ENCODE results near the gene TREX2. TPM values are rescaled to one million over a fixed set of nuclear protein-coding genes. Genes with fewer than 3 reads are reported as not detected.

TREX2 gene, protein sequence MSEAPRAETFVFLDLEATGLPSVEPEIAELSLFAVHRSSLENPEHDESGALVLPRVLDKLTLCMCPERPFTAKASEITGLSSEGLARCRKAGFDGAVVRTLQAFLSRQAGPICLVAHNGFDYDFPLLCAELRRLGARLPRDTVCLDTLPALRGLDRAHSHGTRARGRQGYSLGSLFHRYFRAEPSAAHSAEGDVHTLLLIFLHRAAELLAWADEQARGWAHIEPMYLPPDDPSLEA
- total RNA-seq, result 1 to 10 TPM; 2.4 to 6.3 (median 5.4) TPM
- 1.7 TPM for total RNA-seq (2013)
- total RNA-seq, result 1.1 to 5.5 (median 2.5) reads per million in 29 experiments

DNA sequence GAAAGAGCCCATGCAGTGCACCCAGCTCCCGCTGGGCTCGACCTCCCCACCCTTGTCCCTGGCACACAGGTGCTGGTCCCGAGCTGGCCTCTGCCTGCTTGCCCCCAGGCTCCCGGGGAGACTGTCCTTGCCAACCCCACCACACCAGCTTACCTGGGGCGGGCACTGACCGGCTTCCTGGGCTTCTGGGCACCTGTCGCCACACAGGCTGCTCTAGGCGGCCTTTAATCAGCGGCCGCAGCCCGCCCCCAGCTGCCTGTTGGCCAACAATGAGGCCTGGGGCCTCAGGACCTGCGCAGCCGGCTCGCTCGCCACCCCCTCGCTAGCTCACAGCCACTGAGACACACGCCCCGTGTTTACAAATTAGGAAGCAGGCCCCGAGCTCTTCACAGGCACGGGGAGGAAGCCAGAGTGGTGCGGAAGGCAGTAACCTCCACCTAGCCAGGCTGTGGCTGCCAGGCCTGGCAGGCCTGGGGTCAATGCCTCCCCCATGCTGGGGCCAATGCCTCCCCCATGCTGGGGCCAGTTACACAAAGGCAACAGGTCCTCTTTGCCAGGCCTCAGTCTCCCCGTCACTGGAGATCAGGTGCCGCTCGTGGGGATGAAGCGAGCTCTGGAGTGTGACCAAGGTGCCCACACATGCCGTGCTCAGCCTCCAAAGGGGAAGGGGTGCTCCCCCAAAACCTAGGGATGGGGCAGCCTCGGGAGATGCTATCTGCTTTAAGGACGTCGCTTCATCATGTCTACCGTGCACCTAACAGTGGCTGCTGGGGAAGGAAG is at the start of gene TREX2:
TREX2 (minus strand) TSS at position 201 of the 780 bp plus-strand sequence. CDS start 626 bp downstream, outside the sequence.
- WGBS (ENCODE audit: insufficient coverage), result 88% methylated on average over 14 of the region's 30 CpGs
- no peak within 1 kb of the TSS for H3K4me3 ChIP-seq (ENCODE audit: control insufficient read depth in 1 of 2, extremely low read depth in 1 of 2, low read length in 1 of 2)
- no peaks in the 10 kb centered on the region for H3K27me3 Mint-ChIP-seq
- DNase-seq (no peak), ATAC-seq (replicated peaks in 1 of 4) (no peak)
- peaks cover 5% of the 10 kb centered on the region for H3K36me3 Mint-ChIP-seq
- H3K9me3 ChIP-seq, result no peaks in the 10 kb centered on the region
- H3K4me1 ChIP-seq (ENCODE audit: control insufficient read depth in 1 of 2, extremely low read depth in 1 of 2, insufficient read depth in 2 of 2, low read length in 2 of 2), result no peaks in the 10 kb centered on the region
- H3K4me3 Mint-ChIP-seq, result no peak within 1 kb of the TSS
- CTCF ChIA-PET, result no interaction called here
- H3K27ac ChIP-seq (ENCODE audit: low read length), result no peak within 1 kb of the TSS
- POLR2A ChIA-PET, result no interaction called here
- peaks cover 2 to 4% of the 10 kb centered on the region in 2 donors for H3K36me3 ChIP-seq (ENCODE audit: control insufficient read depth in 2 of 2, extremely low read depth in 1 of 2, insufficient read depth in 1 of 2, low read length in 1 of 2)
- no peaks in the 10 kb centered on the region for H3K4me1 Mint-ChIP-seq
- no peaks in the 10 kb centered on the region for H3K9me3 Mint-ChIP-seq
- no peaks in the 10 kb centered on the region for H3K27me3 ChIP-seq (replicated peaks in 1 of 2; ENCODE audit: control insufficient read depth in 2 of 2, extremely low read depth in 1 of 2, insufficient read depth in 2 of 2, low read length in 1 of 2)
- H3K27ac Mint-ChIP-seq, result no peak within 1 kb of the TSS

DNA sequence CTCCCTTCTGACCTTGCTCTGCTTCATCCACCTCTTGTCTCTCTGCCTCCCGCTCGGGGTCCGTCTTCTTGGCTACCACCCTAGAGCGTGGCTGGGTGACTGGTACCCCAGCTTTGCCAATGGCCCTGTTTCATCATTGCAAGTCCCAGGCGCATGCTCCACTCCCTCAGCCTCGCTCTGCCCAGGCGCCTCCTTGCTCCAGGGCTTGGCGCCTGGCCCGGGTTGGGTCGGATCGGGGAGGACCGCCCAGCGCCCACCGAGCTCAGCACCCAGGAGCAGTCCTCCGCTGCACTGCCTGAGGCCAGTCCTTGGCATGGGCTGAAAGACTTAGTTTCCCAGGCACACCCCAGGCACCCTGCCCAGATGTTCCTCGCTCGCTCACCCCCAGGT is 49.5 kb upstream of the TREX2 start:
- ChIA-PET CTCF (no interaction called here), POLR2A (no interaction called here)
- Mint-ChIP-seq H3K27ac (no peak overlapping the region), H3K36me3 (no peaks in the 10 kb centered on the region), H3K4me1 (no peaks in the 10 kb centered on the region), H3K4me3 (peak overlapping the region in 1 of 3 donors; percentile 17), H3K9me3 (no peaks in the 10 kb centered on the region), H3K27me3 (peaks cover 4 to 6% of the 10 kb centered on the region in 2 donors)
- no peak overlapping the region for H3K4me3 ChIP-seq (ENCODE audit: control insufficient read depth in 1 of 2, extremely low read depth in 1 of 2, low read length in 1 of 2)
- 48% methylated on average over 14 of the region's 17 CpGs for WGBS (ENCODE audit: insufficient coverage)
- DNase-seq, result no peak
- no peaks in the 10 kb centered on the region for H3K36me3 ChIP-seq (ENCODE audit: control insufficient read depth in 2 of 2, extremely low read depth in 1 of 2, insufficient read depth in 1 of 2, low read length in 1 of 2)
- peaks cover 0 to 3% of the 10 kb centered on the region in 2 experiments for H3K4me1 ChIP-seq (ENCODE audit: control insufficient read depth in 1 of 2, extremely low read depth in 1 of 2, insufficient read depth in 2 of 2, low read length in 2 of 2)
- H3K9me3 ChIP-seq, result no peaks in the 10 kb centered on the region
- ATAC-seq (replicated peaks in 1 of 4), result no peak
- no peak overlapping the region for H3K27ac ChIP-seq (ENCODE audit: low read length)
- peaks cover 0 to 21% of the 10 kb centered on the region in 2 experiments for H3K27me3 ChIP-seq (replicated peaks in 1 of 2; ENCODE audit: control insufficient read depth in 2 of 2, extremely low read depth in 1 of 2, insufficient read depth in 2 of 2, low read length in 1 of 2)

DNA sequence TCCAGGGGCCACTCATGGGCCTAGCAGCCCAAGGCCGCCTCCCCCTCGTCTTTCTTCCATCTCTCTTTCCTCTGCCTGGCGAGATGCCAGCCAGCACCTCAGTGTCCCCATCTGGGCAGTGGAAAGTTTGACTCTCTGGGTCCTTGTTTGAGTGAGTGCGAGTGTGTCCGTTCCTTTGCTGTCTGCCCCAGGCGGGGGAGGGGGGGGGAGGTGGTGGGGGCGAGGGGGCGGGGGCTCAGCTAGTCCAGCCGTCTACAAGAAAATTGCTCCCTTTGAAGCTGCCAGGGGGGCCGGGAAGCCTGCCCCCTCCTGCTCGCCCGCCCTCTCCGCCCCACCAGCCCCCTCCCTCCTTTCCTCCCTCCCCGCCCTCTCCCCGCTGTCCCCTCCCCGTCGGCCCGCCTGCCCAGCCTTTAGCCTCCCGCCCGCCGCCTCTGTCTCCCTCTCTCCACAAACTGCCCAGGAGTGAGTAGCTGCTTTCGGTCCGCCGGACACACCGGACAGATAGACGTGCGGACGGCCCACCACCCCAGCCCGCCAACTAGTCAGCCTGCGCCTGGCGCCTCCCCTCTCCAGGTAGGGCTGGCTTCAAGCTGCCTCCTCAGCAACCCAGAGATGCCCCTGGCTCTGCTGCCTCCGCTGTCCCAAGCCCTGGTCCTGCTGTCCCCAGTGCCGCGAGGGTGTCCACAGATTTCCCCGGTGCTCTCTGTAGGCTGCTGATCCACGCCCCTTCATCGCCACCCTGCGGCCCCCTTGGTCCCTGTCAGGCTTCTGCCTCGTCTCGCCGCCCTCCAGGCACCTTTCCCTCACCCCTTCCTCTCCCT is 48.9 kb upstream of the TREX2 start, which contains the start of gene BGN:
BGN (plus strand) TSS at position 440 of the 821 bp plus-strand sequence. CDS start 9,652 bp downstream, outside the sequence.
- Histone ChIP-seq H3K4me3 (ENCODE audit: control insufficient read depth in 1 of 2, extremely low read depth in 1 of 2, low read length in 1 of 2) (no peak within 1 kb of the TSS), H3K4me1 (ENCODE audit: control insufficient read depth in 1 of 2, extremely low read depth in 1 of 2, insufficient read depth in 2 of 2, low read length in 2 of 2) (peaks cover 0 to 3% of the 10 kb centered on the region in 2 experiments), H3K27ac (ENCODE audit: low read length) (no peak within 1 kb of the TSS), H3K9me3 (no peaks in the 10 kb centered on the region), H3K27me3 (replicated peaks in 1 of 2; ENCODE audit: control insufficient read depth in 2 of 2, extremely low read depth in 1 of 2, insufficient read depth in 2 of 2, low read length in 1 of 2) (peaks cover 0 to 21% of the 10 kb centered on the region in 2 experiments), H3K36me3 (ENCODE audit: control insufficient read depth in 2 of 2, extremely low read depth in 1 of 2, insufficient read depth in 1 of 2, low read length in 1 of 2) (no peaks in the 10 kb centered on the region)
- ATAC-seq (replicated peaks in 1 of 4) (peak in 3 of 4 experiments; percentile 33 to 57 (median 36)), DNase-seq (peak in 6 of 35 experiments; percentile 5 to 33 (median 8))
- Mint-ChIP-seq H3K27me3 (peaks cover 4 to 6% of the 10 kb centered on the region in 2 donors), H3K36me3 (no peaks in the 10 kb centered on the region), H3K4me3 (peak within 1 kb of the TSS in 1 of 3 donors; percentile 17), H3K9me3 (no peaks in the 10 kb centered on the region), H3K4me1 (no peaks in the 10 kb centered on the region), H3K27ac (no peak within 1 kb of the TSS)
- 20% methylated on average over 20 of the region's 41 CpGs for WGBS (ENCODE audit: insufficient coverage)
- POLR2A ChIA-PET, result no interaction called here
- CTCF ChIA-PET, result no interaction called here

GRCh38 chrX:153494061-153494460 is 48.2 kb upstream of the TREX2 start:
- peaks cover 0 to 3% of the 10 kb centered on the region in 2 experiments for H3K4me1 ChIP-seq (ENCODE audit: control insufficient read depth in 1 of 2, extremely low read depth in 1 of 2, insufficient read depth in 2 of 2, low read length in 2 of 2)
- ATAC-seq (replicated peaks in 1 of 4) (no peak), DNase-seq (no peak)
- H3K36me3 ChIP-seq (ENCODE audit: control insufficient read depth in 2 of 2, extremely low read depth in 1 of 2, insufficient read depth in 1 of 2, low read length in 1 of 2), result no peaks in the 10 kb centered on the region
- Mint-ChIP-seq H3K4me3 (no peak overlapping the region), H3K4me1 (no peaks in the 10 kb centered on the region), H3K27ac (no peak overlapping the region), H3K27me3 (peaks cover 4 to 6% of the 10 kb centered on the region in 2 donors), H3K36me3 (no peaks in the 10 kb centered on the region), H3K9me3 (no peaks in the 10 kb centered on the region)
- ChIA-PET POLR2A (no interaction called here), CTCF (no interaction called here)
- H3K4me3 ChIP-seq (ENCODE audit: control insufficient read depth in 1 of 2, extremely low read depth in 1 of 2, low read length in 1 of 2), result no peak overlapping the region
- WGBS (ENCODE audit: insufficient coverage), result no CpG with 5 or more reads among the region's 12 CpGs
- H3K9me3 ChIP-seq, result no peaks in the 10 kb centered on the region
- peaks cover 0 to 21% of the 10 kb centered on the region in 2 experiments for H3K27me3 ChIP-seq (replicated peaks in 1 of 2; ENCODE audit: control insufficient read depth in 2 of 2, extremely low read depth in 1 of 2, insufficient read depth in 2 of 2, low read length in 1 of 2)
- H3K27ac ChIP-seq (ENCODE audit: low read length), result no peak overlapping the region

DNA sequence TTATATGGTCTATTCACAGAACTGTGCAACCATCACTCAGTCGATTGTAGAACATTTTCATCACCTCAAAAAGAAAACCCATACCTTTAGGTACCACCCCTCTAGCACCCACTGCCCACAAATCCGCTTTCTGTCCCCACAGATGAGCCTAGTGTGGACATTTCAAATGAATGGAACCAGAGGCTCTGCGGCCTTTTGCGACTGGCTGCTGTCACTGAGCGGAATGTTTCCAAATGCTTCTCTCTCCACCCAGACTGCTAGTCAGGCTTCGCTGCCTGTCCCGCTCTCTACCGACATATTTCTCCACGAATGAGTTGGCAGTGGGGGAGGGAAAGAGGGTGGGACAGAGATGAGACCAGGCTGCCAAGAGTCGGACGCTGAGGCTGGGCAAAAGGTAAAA is 47.2 kb upstream of the TREX2 start:
- Mint-ChIP-seq H3K36me3 (no peaks in the 10 kb centered on the region), H3K27me3 (peaks cover 4 to 6% of the 10 kb centered on the region in 2 donors), H3K4me1 (no peaks in the 10 kb centered on the region), H3K4me3 (no peak overlapping the region), H3K9me3 (no peaks in the 10 kb centered on the region), H3K27ac (no peak overlapping the region)
- DNase-seq, result no peak
- 59% methylated on average over 2 of the region's 11 CpGs for WGBS (ENCODE audit: insufficient coverage)
- peaks cover 0 to 19% of the 10 kb centered on the region in 2 experiments for H3K27me3 ChIP-seq (replicated peaks in 1 of 2; ENCODE audit: control insufficient read depth in 2 of 2, extremely low read depth in 1 of 2, insufficient read depth in 2 of 2, low read length in 1 of 2)
- no peak overlapping the region for H3K27ac ChIP-seq (ENCODE audit: low read length)
- ChIA-PET POLR2A (no interaction called here), CTCF (no interaction called here)
- no peaks in the 10 kb centered on the region for H3K9me3 ChIP-seq
- H3K4me3 ChIP-seq (ENCODE audit: control insufficient read depth in 1 of 2, extremely low read depth in 1 of 2, low read length in 1 of 2), result no peak overlapping the region
- no peak for ATAC-seq (replicated peaks in 1 of 4)
- H3K36me3 ChIP-seq (ENCODE audit: control insufficient read depth in 2 of 2, extremely low read depth in 1 of 2, insufficient read depth in 1 of 2, low read length in 1 of 2), result no peaks in the 10 kb centered on the region
- H3K4me1 ChIP-seq (ENCODE audit: control insufficient read depth in 1 of 2, extremely low read depth in 1 of 2, insufficient read depth in 2 of 2, low read length in 2 of 2), result peaks cover 0 to 3% of the 10 kb centered on the region in 2 experiments

GRCh38 chrX:153492543-153492942 is 46.7 kb upstream of the TREX2 start:
- Histone ChIP-seq H3K27ac (ENCODE audit: low read length) (no peak overlapping the region), H3K9me3 (no peaks in the 10 kb centered on the region), H3K27me3 (replicated peaks in 1 of 2; ENCODE audit: control insufficient read depth in 2 of 2, extremely low read depth in 1 of 2, insufficient read depth in 2 of 2, low read length in 1 of 2) (peaks cover 0 to 16% of the 10 kb centered on the region in 2 experiments), H3K36me3 (ENCODE audit: control insufficient read depth in 2 of 2, extremely low read depth in 1 of 2, insufficient read depth in 1 of 2, low read length in 1 of 2) (no peaks in the 10 kb centered on the region), H3K4me1 (ENCODE audit: control insufficient read depth in 1 of 2, extremely low read depth in 1 of 2, insufficient read depth in 2 of 2, low read length in 2 of 2) (peaks cover 0 to 3% of the 10 kb centered on the region in 2 experiments), H3K4me3 (ENCODE audit: control insufficient read depth in 1 of 2, extremely low read depth in 1 of 2, low read length in 1 of 2) (no peak overlapping the region)
- Mint-ChIP-seq H3K4me1 (no peaks in the 10 kb centered on the region), H3K4me3 (no peak overlapping the region), H3K27ac (no peak overlapping the region), H3K36me3 (no peaks in the 10 kb centered on the region), H3K27me3 (peaks cover 2 to 4% of the 10 kb centered on the region in 2 donors), H3K9me3 (no peaks in the 10 kb centered on the region)
- ChIA-PET POLR2A (no interaction called here), CTCF (no interaction called here)
- ATAC-seq (replicated peaks in 1 of 4) (no peak), DNase-seq (no peak)
- 87% methylated on average over 6 of the region's 12 CpGs for WGBS (ENCODE audit: insufficient coverage)

Data from T-cell (primary cell).